ENCODE results near the gene B4GALT1.

The B4GALT1 gene

GRCh38 chr9:33116860-33117259, 50.3 kb downstream of the B4GALT1 start:
- no peaks in the 10 kb centered on the region for H3K27me3 ChIP-seq (replicated peaks; ENCODE audit: insufficient read depth, low read length)
- no peak for DNase-seq
- no peaks in the 10 kb centered on the region for H4K20me1 ChIP-seq (ENCODE audit: insufficient read depth, low read length)

GRCh38 chr9:33114746-33115145, 52.4 kb downstream of the B4GALT1 start:
- Histone ChIP-seq H3K4me1 (ENCODE audit: low read length) (peaks cover 12% of the 10 kb centered on the region), H4K20me1 (ENCODE audit: insufficient read depth, low read length) (no peaks in the 10 kb centered on the region), H3K27me3 (replicated peaks; ENCODE audit: insufficient read depth, low read length) (no peaks in the 10 kb centered on the region), H3K36me3 (replicated peaks; ENCODE audit: insufficient read depth, low read length) (no peaks in the 10 kb centered on the region), H3K4me2 (ENCODE audit: low read depth, low read length) (no peak overlapping the region), H3K27ac (ENCODE audit: low read length) (no peak overlapping the region), H3K9me2 (replicated peaks; ENCODE audit: insufficient read depth, low read length) (no peaks in the 10 kb centered on the region), H2AFZ (ENCODE audit: low read length) (no peak overlapping the region), H3F3A (ENCODE audit: insufficient read depth, low read length) (0 out of 2 replicates have a peak, but pooled peaks cover 8% of the 10 kb centered on the region), H3K79me2 (ENCODE audit: low read length) (0 out of 2 replicates have a peak, but pooled peaks cover 3% of the 10 kb centered on the region), H3K4me3 (ENCODE audit: low read length) (no peak overlapping the region), H3K9ac (ENCODE audit: low read length) (no peak overlapping the region), H3K9me3 (replicated peaks; ENCODE audit: insufficient read depth, low read length) (no peaks in the 10 kb centered on the region)
- TF ChIP-seq CTCF (IDR thresholded peaks at IDR 0.05; ENCODE audit: low read length) (no peak), EZH2 (optimal IDR thresholded peaks at IDR 0.05; ENCODE audit: low read depth, low read length) (no peak), EZH2phosphoT487 (IDR thresholded peaks at IDR 0.05; ENCODE audit: low read length) (no peak)
- no peak for DNase-seq

More at GRCh38 chr9:33116860-33117259, 50.3 kb downstream of the B4GALT1 start:
- Histone ChIP-seq H3K4me1 (ENCODE audit: low read length) (peaks cover 19% of the 10 kb centered on the region), H3F3A (ENCODE audit: insufficient read depth, low read length) (0 out of 2 replicates have a peak, but pooled peaks cover 8% of the 10 kb centered on the region), H3K9ac (ENCODE audit: low read length) (no peak overlapping the region), H3K4me2 (ENCODE audit: low read depth, low read length) (no peak overlapping the region), H3K4me3 (ENCODE audit: low read length) (no peak overlapping the region), H2AFZ (ENCODE audit: low read length) (no peak overlapping the region), H3K9me2 (replicated peaks; ENCODE audit: insufficient read depth, low read length) (no peaks in the 10 kb centered on the region), H3K79me2 (ENCODE audit: low read length) (0 out of 2 replicates have a peak, but pooled peaks cover 3% of the 10 kb centered on the region), H3K27ac (ENCODE audit: low read length) (peak overlapping the region; percentile 21; the same call in 1 of the 2 replicates), H3K9me3 (replicated peaks; ENCODE audit: insufficient read depth, low read length) (no peaks in the 10 kb centered on the region), H3K36me3 (replicated peaks; ENCODE audit: insufficient read depth, low read length) (no peaks in the 10 kb centered on the region)
- TF ChIP-seq CTCF (IDR thresholded peaks at IDR 0.05; ENCODE audit: low read length), result no peak
- TF ChIP-seq EZH2 (optimal IDR thresholded peaks at IDR 0.05; ENCODE audit: low read depth, low read length), result no peak
- no peak for TF ChIP-seq EZH2phosphoT487 (IDR thresholded peaks at IDR 0.05; ENCODE audit: low read length)

- Histone ChIP-seq H3K9ac (ENCODE audit: low read length) (no peak overlapping the region), H3K4me1 (ENCODE audit: low read length) (peaks cover 12% of the 10 kb centered on the region), H3K4me2 (ENCODE audit: low read depth, low read length) (no peak overlapping the region), H2AFZ (ENCODE audit: low read length) (no peak overlapping the region), H3K9me2 (replicated peaks; ENCODE audit: insufficient read depth, low read length) (no peaks in the 10 kb centered on the region), H3K4me3 (ENCODE audit: low read length) (no peak overlapping the region), H3K27ac (ENCODE audit: low read length) (no peak overlapping the region), H4K20me1 (ENCODE audit: insufficient read depth, low read length) (no peaks in the 10 kb centered on the region), H3K9me3 (replicated peaks; ENCODE audit: insufficient read depth, low read length) (no peaks in the 10 kb centered on the region), H3K27me3 (replicated peaks; ENCODE audit: insufficient read depth, low read length) (no peaks in the 10 kb centered on the region), H3K36me3 (replicated peaks; ENCODE audit: insufficient read depth, low read length) (no peaks in the 10 kb centered on the region), H3K79me2 (ENCODE audit: low read length) (0 out of 2 replicates have a peak, but pooled peaks cover 3% of the 10 kb centered on the region), H3F3A (ENCODE audit: insufficient read depth, low read length) (0 out of 2 replicates have a peak, but pooled peaks cover 8% of the 10 kb centered on the region)
- TF ChIP-seq EZH2phosphoT487 (IDR thresholded peaks at IDR 0.05; ENCODE audit: low read length) (no peak), CTCF (IDR thresholded peaks at IDR 0.05; ENCODE audit: low read length) (no peak), EZH2 (optimal IDR thresholded peaks at IDR 0.05; ENCODE audit: low read depth, low read length) (no peak)
- DNase-seq, result no peak
These were observed 53.2 kb downstream of the B4GALT1 start for GRCh38 chr9:33113799-33114547.
